K562 (cell line): ENCODE results near the gene TXNL1. TPM values are rescaled to one million over a fixed set of nuclear protein-coding genes. Genes with fewer than 3 reads are reported as not detected.

Source experiments
- ATAC-seq: fragments of 200-7000 bp; cut with Tn5 transposase; 3 replicates; pipeline ENCODE4 v1.9.1; 2020; ENCODE audit warnings: moderate library complexity
- BruUV-seq: library from RNA; stranded (reverse); fragments of 400-500 nt; replicated peaks from 2 replicates; lab custom pipeline; 2021; lab: Mats Ljungman, UMichigan
- CTCF ChIA-PET: fragments of 300-600 bp; formaldehyde crosslinking; extraction: SDS; loops from one replicate; lab custom pipeline; 2021; ENCODE audit warnings: low intra/inter-chr PET ratio; lab: Yijun Ruan, JAX
- POLR2A ChIA-PET: fragments of 300-600, 350-650 bp; sonication (Branson Sonifier 250); formaldehyde crosslinking; extraction: SDS; loops from one replicate; lab custom pipeline; 2021; ENCODE audit warnings: antibody characterized with exemption, inconsistent platforms; lab: Yijun Ruan, JAX
- DNase-seq, 4 experiments: peaks; one replicate each; pipeline versions ENCODE4 v3.0.0 to v3.0.0-alpha.2; 2011 to 2018; ENCODE audit warnings: low spot score in 3 of 4, mixed read lengths in 3 of 4; ENCODE audit errors: extremely low read depth in 1 of 4
- FAIRE-seq: peaks from 2 replicates; lab custom pipeline; 2011; peaks lifted over from hg19 to GRCh38; lab: Jason Lieb, UNC
- H2AFZ ChIP-seq: 2 replicates; pipeline ENCODE4 v1.6.0; 2011; ENCODE audit warnings: low read depth, low read length, control low read depth, inconsistent platforms
- H3K27ac ChIP-seq: fragments of 200-600 bp; 3 replicates; pipeline ENCODE4 v1.8.0; 2011; ENCODE audit warnings: low read depth, mild to moderate bottlenecking, control low read depth, inconsistent platforms, low read length, moderate library complexity, mixed read lengths; ENCODE audit errors: extremely low read depth
- H3K27me3 ChIP-seq, 2 experiments: fragments of 300-600 bp in 1 of 2; 2 replicates in 1 of 2; 3 replicates in 1 of 2; pipeline versions ENCODE4 v1.6.0 to v1.8.0; 2011; ENCODE audit warnings: inconsistent platforms in 2 of 2, low read length in 2 of 2, mild to moderate bottlenecking in 1 of 2, mixed read lengths in 1 of 2, moderate library complexity in 1 of 2; ENCODE audit not compliant: control insufficient read depth in 2 of 2, insufficient read depth in 2 of 2
- H3K36me3 ChIP-seq: fragments of 300-600 bp; 3 replicates; pipeline ENCODE4 v1.8.0; 2011; ENCODE audit warnings: mild to moderate bottlenecking, low read length, inconsistent platforms; ENCODE audit not compliant: control insufficient read depth, insufficient read depth
- H3K4me1 ChIP-seq, 2 experiments: fragments of 200-600 bp in 1 of 2; replicated peaks in 1 of 2; 2 replicates in 1 of 2; 3 replicates in 1 of 2; pipeline versions ENCODE4 v1.5.1 to v1.8.0; 2011; ENCODE audit warnings: inconsistent platforms in 2 of 2, low read length in 2 of 2, mild to moderate bottlenecking in 1 of 2, mixed read lengths in 1 of 2, moderate library complexity in 1 of 2; ENCODE audit not compliant: control insufficient read depth in 2 of 2, insufficient read depth in 2 of 2
- H3K4me2 ChIP-seq: 2 replicates; pipeline ENCODE4 v1.6.1; 2011; ENCODE audit warnings: low read length, control low read depth, inconsistent platforms, mixed read lengths; ENCODE audit not compliant: insufficient read depth
- H3K4me3 ChIP-seq: fragments of 200-600 bp; sonication (generic), shearing (Covaris generic); 2 replicates; pipeline ENCODE4 v1.5.1; 2016; ENCODE audit warnings: control low read depth, inconsistent platforms
- H3K79me2 ChIP-seq: fragments of 200-600 bp; 3 replicates; pipeline ENCODE4 v1.8.0; 2011; ENCODE audit warnings: low read length, inconsistent platforms; ENCODE audit not compliant: control insufficient read depth, insufficient read depth
- H3K9ac ChIP-seq, 2 experiments: 2 replicates each; pipeline versions ENCODE4 v1.6.0 to v1.6.1; 2011; ENCODE audit warnings: low read depth in 2 of 2, low read length in 2 of 2, control low read depth in 1 of 2, inconsistent platforms in 1 of 2, mild to moderate bottlenecking in 1 of 2, mixed read lengths in 1 of 2; ENCODE audit not compliant: insufficient read depth in 1 of 2
- H3K9me1 ChIP-seq: one replicate; pipeline ENCODE4 v1.6.0; 2011; ENCODE audit warnings: inconsistent platforms, mild to moderate bottlenecking, low read length, moderate library complexity; ENCODE audit not compliant: control insufficient read depth, insufficient read depth
- H3K9me3 ChIP-seq: replicated peaks from 2 replicates; pipeline ENCODE4 v1.5.1; 2011; ENCODE audit warnings: low read depth, low read length, inconsistent platforms; ENCODE audit not compliant: control insufficient read depth, insufficient read depth
- H4K20me1 ChIP-seq: replicated peaks from 2 replicates; pipeline ENCODE4 v1.6.1; 2011; ENCODE audit warnings: low read length, inconsistent platforms, mixed read lengths; ENCODE audit not compliant: control insufficient read depth, insufficient read depth
- TOE1 ChIP-seq, 2 experiments: fragments of 450-650 bp in 1 of 2; sonication (generic) in 1 of 2; formaldehyde crosslinking in 1 of 2; IDR thresholded peaks; 2 replicates each; pipeline versions ENCODE4 v1.7.1 to v1.8.0; 2016 to 2022; ENCODE audit warnings: borderline replicate concordance in 2 of 2, mild to moderate bottlenecking in 2 of 2, antibody characterized with exemption in 1 of 2, inconsistent platforms in 1 of 2, low read depth in 1 of 2, missing genetic modification reagents in 1 of 2, moderate library complexity in 1 of 2
- WGBS: fragments of 100-300 bp; shearing (Covaris generic); methylation state at CpG from one replicate; pipeline ENCODE4 v1.1.6; 2016; ENCODE audit warnings: low coverage, mixed read lengths; ENCODE audit not compliant: insufficient coverage; ENCODE audit errors: missing lambda C conversion rate; 5-methylcytosine and 5-hydroxymethylcytosine counted together
- in situ Hi-C: fragments of 300-500 bp; cut with MboI; formaldehyde crosslinking; loops from 4 replicates; pipeline ENCODE4 v1.15.0; 2018; ENCODE audit warnings: inconsistent platforms, mixed read lengths
- intact Hi-C: fragments of 100-400 bp; cut with micrococcal nuclease; formaldehyde crosslinking; loops from 2 replicates; pipeline ENCODE4 v1.14.2; 2022
- polyA plus RNA-seq, 8 experiments: library from polyadenylated mRNA; depleted of rRNA in 4 of 8; stranded (reverse) in 5 of 8; unstranded in 3 of 8; fragments of >200 nt; fragmentation: Nextera tagmentation in 2 of 8; fragmentation: Illumina TruSeq in 1 of 8; extraction: Ambion mirVana in 2 of 8; extraction: Trizol in 1 of 8; gene quantifications; 2 replicates each; pipeline versions ENCODE4 v1.2.1 to v1.2.3, GENCODE V29; 2011 to 2014; ENCODE audit warnings: inconsistent platforms in 1 of 8, missing spikeins in 1 of 8
- total RNA-seq, 7 experiments: library from RNA; depleted of rRNA in 6 of 7; stranded (reverse); fragments of >200 nt in 6 of 7; fragmentation: Illumina TruSeq in 2 of 7; extraction: Trizol in 2 of 7; gene quantifications; 2 replicates each; pipeline versions ENCODE4 v1.2.1 to v1.2.3, GENCODE V29; 2011 to 2021; ENCODE audit warnings: low replicate concordance in 1 of 7
- TF ChIP-seq, protein P1 (sequence below), 2 experiments: fragments of 450-650 bp in 1 of 2; sonication (generic) in 1 of 2; formaldehyde crosslinking in 1 of 2; IDR thresholded peaks; 2 replicates each; pipeline versions ENCODE4 v1.7.1 to v1.9.0; 2016 to 2022; ENCODE audit warnings: inconsistent platforms in 1 of 2, mild to moderate bottlenecking in 1 of 2, missing genetic modification reagents in 1 of 2

The TXNL1 gene
- total and polyA plus RNA-seq, 9 of the 15 experiments (the other 6 are each of a cell fraction or from before 2014, with no cell fraction given): 45.4 to 103 (median 65.7) TPM

- FAIRE-seq (no peak), DNase-seq (no peak), ATAC-seq (no peak)
- Histone ChIP-seq H3K4me2 (no peak overlapping the region), H3K9ac (no peak overlapping the region), H3K9me1 (no peaks in the 10 kb centered on the region), H3K27ac (no peak overlapping the region), H2AFZ (no peak overlapping the region), H3K4me3 (no peak overlapping the region), H3K79me2 (no peaks in the 10 kb centered on the region), H3K36me3 (no peaks in the 10 kb centered on the region), H4K20me1 (no peaks in the 10 kb centered on the region), H3K9me3 (no peaks in the 10 kb centered on the region), H3K27me3 (no peaks in the 10 kb centered on the region), H3K4me1 (no peaks in the 10 kb centered on the region)
- in situ Hi-C loops: no loop called here
- intact Hi-C loops: no loop called here
- whole genome bisulfite sequencing: 93% methylated on average over 3 of the region's 3 CpGs
- no TSS peak for BruUV-seq
- ChIA-PET POLR2A (no interaction called here), CTCF (no interaction called here)
- TF ChIP-seq TOE1 (IDR thresholded peaks at IDR 0.05; ENCODE audit: borderline replicate concordance) (no peak), TOE1 (CRISPR knock-in tag; IDR thresholded peaks at IDR 0.05; ENCODE audit: borderline replicate concordance, low read depth) (no peak)
- TF ChIP-seq, protein P1, sequence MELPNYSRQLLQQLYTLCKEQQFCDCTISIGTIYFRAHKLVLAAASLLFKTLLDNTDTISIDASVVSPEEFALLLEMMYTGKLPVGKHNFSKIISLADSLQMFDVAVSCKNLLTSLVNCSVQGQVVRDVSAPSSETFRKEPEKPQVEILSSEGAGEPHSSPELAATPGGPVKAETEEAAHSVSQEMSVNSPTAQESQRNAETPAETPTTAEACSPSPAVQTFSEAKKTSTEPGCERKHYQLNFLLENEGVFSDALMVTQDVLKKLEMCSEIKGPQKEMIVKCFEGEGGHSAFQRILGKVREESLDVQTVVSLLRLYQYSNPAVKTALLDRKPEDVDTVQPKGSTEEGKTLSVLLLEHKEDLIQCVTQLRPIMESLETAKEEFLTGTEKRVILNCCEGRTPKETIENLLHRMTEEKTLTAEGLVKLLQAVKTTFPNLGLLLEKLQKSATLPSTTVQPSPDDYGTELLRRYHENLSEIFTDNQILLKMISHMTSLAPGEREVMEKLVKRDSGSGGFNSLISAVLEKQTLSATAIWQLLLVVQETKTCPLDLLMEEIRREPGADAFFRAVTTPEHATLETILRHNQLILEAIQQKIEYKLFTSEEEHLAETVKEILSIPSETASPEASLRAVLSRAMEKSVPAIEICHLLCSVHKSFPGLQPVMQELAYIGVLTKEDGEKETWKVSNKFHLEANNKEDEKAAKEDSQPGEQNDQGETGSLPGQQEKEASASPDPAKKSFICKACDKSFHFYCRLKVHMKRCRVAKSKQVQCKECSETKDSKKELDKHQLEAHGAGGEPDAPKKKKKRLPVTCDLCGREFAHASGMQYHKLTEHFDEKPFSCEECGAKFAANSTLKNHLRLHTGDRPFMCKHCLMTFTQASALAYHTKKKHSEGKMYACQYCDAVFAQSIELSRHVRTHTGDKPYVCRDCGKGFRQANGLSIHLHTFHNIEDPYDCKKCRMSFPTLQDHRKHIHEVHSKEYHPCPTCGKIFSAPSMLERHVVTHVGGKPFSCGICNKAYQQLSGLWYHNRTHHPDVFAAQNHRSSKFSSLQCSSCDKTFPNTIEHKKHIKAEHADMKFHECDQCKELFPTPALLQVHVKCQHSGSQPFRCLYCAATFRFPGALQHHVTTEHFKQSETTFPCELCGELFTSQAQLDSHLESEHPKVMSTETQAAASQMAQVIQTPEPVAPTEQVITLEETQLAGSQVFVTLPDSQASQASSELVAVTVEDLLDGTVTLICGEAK (IDR thresholded peaks at IDR 0.05): peak; percentile 89
- TF ChIP-seq, protein P1 (CRISPR knock-in tag; IDR thresholded peaks at IDR 0.05): peak; percentile 72
Observed at GRCh38 chr18:56684277-56684676, 45.9 kb upstream of the TXNL1 start.
